NB4 (cell line): Measurements from ENCODE around the gene SOS2.

Source experiments
- DNase-seq: peaks from one replicate; pipeline ENCODE4 v3.0.0; 2010; ENCODE audit warnings: low read depth
- H3K4me3 ChIP-seq: one replicate; pipeline ENCODE4 v1.5.1; 2011; ENCODE audit warnings: mild to moderate bottlenecking, low read depth, low read length, moderate library complexity
- MAX ChIP-seq: IDR thresholded peaks from 2 replicates; pipeline ENCODE4 v1.6.1; 2011; ENCODE audit warnings: low read depth, low read length
- MYC ChIP-seq: IDR thresholded peaks from 2 replicates; pipeline ENCODE4 v1.6.1; 2011; ENCODE audit warnings: low read depth, low read length
- POLR2A ChIP-seq: IDR thresholded peaks from 2 replicates; pipeline ENCODE4 v1.6.1; 2011; ENCODE audit warnings: mild to moderate bottlenecking; ENCODE audit not compliant: insufficient read length; ENCODE audit errors: extremely low read depth
- TF ChIP-seq, protein P1 (sequence below): IDR thresholded peaks from one replicate; pipeline ENCODE4 v1.5.1; 2012; ENCODE audit warnings: low read depth, low read length

SOS2 gene

DNA sequence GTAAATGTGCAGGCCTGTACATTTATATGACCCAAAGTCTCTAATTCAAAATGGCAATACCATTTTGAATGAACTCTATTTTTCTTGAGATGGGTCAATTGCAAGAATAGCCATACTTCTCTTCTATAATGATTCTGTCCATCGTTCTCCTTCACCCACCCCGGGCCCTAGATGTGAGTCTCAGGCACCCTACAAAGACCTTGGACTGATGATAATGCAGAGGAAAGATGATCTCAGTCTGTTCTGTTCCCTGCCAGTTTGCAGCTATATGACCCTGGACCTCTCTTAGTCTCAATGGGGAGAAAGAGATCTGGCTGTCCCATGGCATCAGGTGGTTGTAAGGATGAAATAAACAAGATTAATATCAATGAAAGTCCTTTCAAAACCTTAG lies 145.1 kb downstream of the SOS2 start:
- DNase-seq = no peak
- no peak for TF ChIP-seq MAX
- TF ChIP-seq POLR2A = no peak
- TF ChIP-seq, protein P1, sequence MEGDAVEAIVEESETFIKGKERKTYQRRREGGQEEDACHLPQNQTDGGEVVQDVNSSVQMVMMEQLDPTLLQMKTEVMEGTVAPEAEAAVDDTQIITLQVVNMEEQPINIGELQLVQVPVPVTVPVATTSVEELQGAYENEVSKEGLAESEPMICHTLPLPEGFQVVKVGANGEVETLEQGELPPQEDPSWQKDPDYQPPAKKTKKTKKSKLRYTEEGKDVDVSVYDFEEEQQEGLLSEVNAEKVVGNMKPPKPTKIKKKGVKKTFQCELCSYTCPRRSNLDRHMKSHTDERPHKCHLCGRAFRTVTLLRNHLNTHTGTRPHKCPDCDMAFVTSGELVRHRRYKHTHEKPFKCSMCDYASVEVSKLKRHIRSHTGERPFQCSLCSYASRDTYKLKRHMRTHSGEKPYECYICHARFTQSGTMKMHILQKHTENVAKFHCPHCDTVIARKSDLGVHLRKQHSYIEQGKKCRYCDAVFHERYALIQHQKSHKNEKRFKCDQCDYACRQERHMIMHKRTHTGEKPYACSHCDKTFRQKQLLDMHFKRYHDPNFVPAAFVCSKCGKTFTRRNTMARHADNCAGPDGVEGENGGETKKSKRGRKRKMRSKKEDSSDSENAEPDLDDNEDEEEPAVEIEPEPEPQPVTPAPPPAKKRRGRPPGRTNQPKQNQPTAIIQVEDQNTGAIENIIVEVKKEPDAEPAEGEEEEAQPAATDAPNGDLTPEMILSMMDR = no peak
- no peak for TF ChIP-seq MYC
- H3K4me3 ChIP-seq = no peak overlapping the region

DNA sequence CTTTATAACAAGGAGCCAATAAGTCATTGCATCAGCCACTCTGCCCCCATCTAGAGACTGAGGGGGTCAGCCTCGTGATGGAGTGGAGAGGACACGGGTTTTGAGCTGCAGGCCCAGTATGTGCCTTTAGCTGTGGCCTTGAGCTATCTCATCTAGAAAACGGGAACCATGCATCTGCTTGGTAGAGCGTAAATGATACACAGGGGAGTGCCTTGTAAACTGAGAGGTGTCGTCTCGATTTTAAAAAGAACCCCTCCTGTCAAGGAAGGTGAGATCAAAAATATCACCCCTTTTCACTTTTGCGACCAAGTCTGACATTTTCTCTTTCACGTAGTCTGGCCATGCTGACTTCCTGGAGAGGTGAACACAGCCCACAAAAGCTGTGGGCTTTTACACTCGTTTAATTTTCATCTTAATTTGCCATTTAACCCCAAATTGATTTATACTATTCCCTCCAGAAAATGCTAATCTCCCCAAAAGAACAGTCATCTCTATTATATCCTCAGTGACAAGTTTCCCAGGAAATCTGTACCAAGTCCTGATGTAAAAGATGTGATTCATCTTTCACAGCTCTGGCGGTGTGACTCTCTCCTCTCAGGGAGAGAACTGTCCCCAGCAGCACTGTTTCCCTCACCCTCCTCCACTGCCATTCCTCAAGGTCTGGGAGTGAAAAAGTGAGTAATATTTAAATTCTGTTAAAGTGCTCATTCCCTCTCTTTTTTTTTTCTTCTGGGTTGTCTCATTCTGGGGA lies 145.6 kb downstream of the SOS2 start:
- no peak overlapping the region for H3K4me3 ChIP-seq
- TF ChIP-seq MYC (no peak), MAX (no peak), POLR2A (no peak)
- TF ChIP-seq, protein P1 = no peak
- DNase-seq = no peak

DNA sequence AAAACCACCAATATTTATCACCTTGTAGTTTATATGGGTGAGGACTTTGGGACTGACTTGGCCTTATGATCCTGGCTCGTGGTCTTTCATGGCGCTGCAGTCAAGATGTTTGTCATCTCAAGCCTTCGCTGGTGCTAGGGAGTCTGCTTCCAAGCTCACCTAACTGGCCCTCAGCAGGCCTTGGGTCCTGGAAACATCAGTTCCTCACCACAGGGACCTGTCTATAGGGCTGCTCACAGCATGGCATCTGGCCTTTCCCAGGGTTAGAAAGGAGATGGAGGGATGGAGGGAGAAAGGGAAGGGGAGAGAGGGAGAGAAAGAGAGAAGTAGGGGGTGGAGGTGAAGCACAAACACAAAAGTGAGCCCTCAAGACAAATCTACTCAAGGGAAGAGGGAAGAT lies 146.7 kb downstream of the SOS2 start:
- H3K4me3 ChIP-seq = no peak overlapping the region
- DNase-seq = no peak
- TF ChIP-seq, protein P1 = no peak
- TF ChIP-seq MAX = no peak
- TF ChIP-seq POLR2A = no peak
- no peak for TF ChIP-seq MYC

DNA sequence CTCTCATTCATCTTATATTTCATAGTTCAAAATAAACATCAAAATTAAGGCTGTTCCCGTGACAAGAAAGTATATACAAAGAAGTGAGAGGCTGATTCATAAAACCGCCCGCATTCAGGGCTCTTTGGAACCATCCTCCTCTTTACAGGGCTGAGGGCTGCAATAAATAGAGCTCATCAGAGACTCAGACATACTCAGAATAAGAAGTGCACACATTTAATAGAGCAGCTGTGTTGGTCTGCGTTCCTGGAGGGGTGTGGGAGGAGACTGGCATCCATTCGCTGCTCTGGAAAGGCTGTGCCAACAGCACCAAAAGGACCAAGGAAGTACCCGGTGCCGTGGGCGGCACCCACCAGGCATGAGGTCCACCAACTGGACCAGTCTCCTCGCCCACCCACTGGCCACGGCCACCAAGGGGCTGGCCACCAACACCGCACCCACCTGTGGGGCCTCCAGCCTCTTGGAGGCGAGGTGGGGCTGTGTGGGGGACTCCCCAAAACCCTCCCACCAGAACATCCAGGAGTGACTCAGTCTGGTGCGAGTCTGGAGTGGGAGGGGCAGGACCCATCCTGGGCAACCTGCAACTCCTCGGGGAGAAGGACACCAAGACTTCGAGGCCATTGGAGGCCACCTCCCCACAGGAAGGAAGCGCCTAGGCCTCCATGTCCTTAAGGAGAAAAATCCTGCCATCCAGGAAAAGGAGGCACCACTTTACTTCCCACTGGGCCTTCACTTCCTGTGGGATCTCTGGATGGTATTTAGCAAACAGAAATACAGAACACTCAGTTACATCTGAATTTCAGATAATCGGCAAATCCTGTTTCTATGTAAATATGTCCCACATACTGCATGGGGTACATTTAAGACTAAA lies 147.7 kb downstream of the SOS2 start:
- no peak overlapping the region for H3K4me3 ChIP-seq
- DNase-seq = no peak
- TF ChIP-seq POLR2A (no peak), MAX (no peak), MYC (no peak)
- TF ChIP-seq, protein P1 = no peak

DNA sequence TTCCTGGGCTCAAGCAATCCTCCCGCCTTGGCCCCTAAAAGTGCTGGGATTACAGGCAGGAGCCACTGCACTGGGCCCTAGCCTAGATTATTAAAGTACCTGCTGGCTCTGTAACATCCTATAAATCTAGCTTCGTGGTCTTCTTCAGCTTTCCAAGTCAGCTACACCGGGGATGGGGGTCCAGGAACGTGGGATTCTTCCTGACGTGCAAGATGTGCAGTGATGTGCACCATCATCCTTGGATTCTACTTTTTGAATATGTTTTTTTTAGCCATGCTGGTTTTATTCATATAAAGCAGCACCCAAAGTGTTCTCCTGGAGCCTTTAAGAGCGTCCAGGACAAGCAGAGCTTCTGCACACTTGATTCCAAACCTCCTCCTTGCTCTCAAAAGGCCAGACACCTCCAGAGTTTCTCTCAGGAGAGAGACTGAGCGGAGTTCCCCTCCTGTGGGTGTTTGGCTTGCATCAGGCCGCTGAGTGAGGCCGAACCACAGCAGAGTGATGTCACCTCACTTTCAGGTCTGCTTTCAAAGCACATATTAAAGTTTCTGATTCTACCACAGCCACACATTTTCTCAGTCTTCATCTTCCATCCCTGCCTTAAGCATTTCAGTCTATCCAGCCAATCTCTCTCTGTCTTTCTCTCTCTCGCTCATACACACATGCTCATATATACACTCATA lies 148.5 kb downstream of the SOS2 start:
- DNase-seq = peak; percentile 23
- no peak overlapping the region for H3K4me3 ChIP-seq

More for the DNA sequence above, 148.5 kb downstream of the SOS2 start:
- TF ChIP-seq POLR2A = no peak
- no peak for TF ChIP-seq MYC
- TF ChIP-seq MAX = no peak
